Skeletal muscle satellite cell (primary cell): ENCODE data around the gene PKHD1.

Experiments used
- H3K27me3 ChIP-seq: 2 replicates; pipeline ENCODE4 v1.7.0; 2013; ENCODE audit warnings: low read length; ENCODE audit not compliant: control insufficient read depth, insufficient read depth
- H3K36me3 ChIP-seq: 2 replicates; pipeline ENCODE4 v1.7.0; 2013; ENCODE audit warnings: mild to moderate bottlenecking, control low read depth, low read length; ENCODE audit not compliant: insufficient read depth
- H3K4me1 ChIP-seq: 2 replicates; pipeline ENCODE4 v1.7.0; 2013; ENCODE audit warnings: low read length; ENCODE audit not compliant: control insufficient read depth, insufficient read depth
- H3K4me2 ChIP-seq: 2 replicates; pipeline ENCODE4 v1.7.0; 2013; ENCODE audit warnings: mild to moderate bottlenecking, low read length
- H3K4me3 ChIP-seq: 2 replicates; pipeline ENCODE4 v1.7.0; 2013; ENCODE audit warnings: low read length
- H3K9ac ChIP-seq: 2 replicates; pipeline ENCODE4 v1.7.0; 2013; ENCODE audit warnings: mild to moderate bottlenecking, low read depth, low read length, moderate library complexity
- H3K9me3 ChIP-seq: replicated peaks from 2 replicates; pipeline ENCODE4 v1.7.0; 2013; ENCODE audit warnings: mild to moderate bottlenecking, control low read depth, low read length

The PKHD1 gene

GRCh38 chr6:52063584-52064344, 23.6 kb downstream of the PKHD1 start:
- no peaks in the 10 kb centered on the region for H3K36me3 ChIP-seq
- H3K4me3 ChIP-seq: no peak overlapping the region
- H3K4me1 ChIP-seq: no peaks in the 10 kb centered on the region
- H3K9me3 ChIP-seq: no peaks in the 10 kb centered on the region
- H3K27me3 ChIP-seq: no peaks in the 10 kb centered on the region
- H3K4me2 ChIP-seq: peak overlapping the region; percentile 35
- no peak overlapping the region for H3K9ac ChIP-seq

- H3K9me3 ChIP-seq: no peaks in the 10 kb centered on the region
- no peaks in the 10 kb centered on the region for H3K36me3 ChIP-seq
Observed at GRCh38 chr6:52061481-52061880, 25.9 kb downstream of the PKHD1 start.

GRCh38 chr6:52059821-52060220, 27.6 kb downstream of the PKHD1 start:
- Histone ChIP-seq H3K9me3 (no peaks in the 10 kb centered on the region), H3K36me3 (no peaks in the 10 kb centered on the region), H3K4me3 (no peak overlapping the region), H3K4me1 (no peaks in the 10 kb centered on the region), H3K27me3 (no peaks in the 10 kb centered on the region), H3K9ac (no peak overlapping the region), H3K4me2 (no peak overlapping the region)

More at GRCh38 chr6:52061481-52061880, 25.9 kb downstream of the PKHD1 start:
- Histone ChIP-seq H3K9ac (no peak overlapping the region), H3K4me1 (no peaks in the 10 kb centered on the region), H3K4me3 (no peak overlapping the region), H3K4me2 (no peak overlapping the region), H3K27me3 (no peaks in the 10 kb centered on the region)

- Histone ChIP-seq H3K4me3 (no peak overlapping the region), H3K4me1 (no peaks in the 10 kb centered on the region), H3K4me2 (no peak overlapping the region), H3K9me3 (no peaks in the 10 kb centered on the region), H3K9ac (no peak overlapping the region), H3K27me3 (peaks cover 4% of the 10 kb centered on the region), H3K36me3 (no peaks in the 10 kb centered on the region)
Observed at GRCh38 chr6:52055451-52055850, 32.0 kb downstream of the PKHD1 start.

GRCh38 chr6:52053038-52053695, 34.2 kb downstream of the PKHD1 start:
- H3K4me3 ChIP-seq: no peak overlapping the region
- peaks cover 4% of the 10 kb centered on the region for H3K27me3 ChIP-seq
- H3K4me2 ChIP-seq: no peak overlapping the region
- no peak overlapping the region for H3K9ac ChIP-seq
- no peaks in the 10 kb centered on the region for H3K4me1 ChIP-seq
- no peaks in the 10 kb centered on the region for H3K9me3 ChIP-seq
- no peaks in the 10 kb centered on the region for H3K36me3 ChIP-seq

- no peaks in the 10 kb centered on the region for H3K9me3 ChIP-seq
- no peak overlapping the region for H3K4me2 ChIP-seq
- no peaks in the 10 kb centered on the region for H3K36me3 ChIP-seq
- no peak overlapping the region for H3K9ac ChIP-seq
- H3K27me3 ChIP-seq: peaks cover 4% of the 10 kb centered on the region
- no peaks in the 10 kb centered on the region for H3K4me1 ChIP-seq
- no peak overlapping the region for H3K4me3 ChIP-seq
Observed at GRCh38 chr6:52050051-52050405, 37.4 kb downstream of the PKHD1 start.

- no peaks in the 10 kb centered on the region for H3K9me3 ChIP-seq
- H3K4me3 ChIP-seq: no peak overlapping the region
- no peak overlapping the region for H3K4me2 ChIP-seq
- H3K4me1 ChIP-seq: no peaks in the 10 kb centered on the region
- peaks cover 4% of the 10 kb centered on the region for H3K27me3 ChIP-seq
- H3K36me3 ChIP-seq: no peaks in the 10 kb centered on the region
- no peak overlapping the region for H3K9ac ChIP-seq
Observed at GRCh38 chr6:52049252-52050050, 38.0 kb downstream of the PKHD1 start.

- H3K4me3 ChIP-seq: no peak overlapping the region
- no peaks in the 10 kb centered on the region for H3K4me1 ChIP-seq
- H3K36me3 ChIP-seq: no peaks in the 10 kb centered on the region
- H3K9ac ChIP-seq: no peak overlapping the region
- H3K27me3 ChIP-seq: no peaks in the 10 kb centered on the region
- H3K9me3 ChIP-seq: no peaks in the 10 kb centered on the region
- no peak overlapping the region for H3K4me2 ChIP-seq
Observed at GRCh38 chr6:52046456-52046855, 41.0 kb downstream of the PKHD1 start.

GRCh38 chr6:52045481-52045880, 41.9 kb downstream of the PKHD1 start:
- Histone ChIP-seq H3K9ac (no peak overlapping the region), H3K4me2 (no peak overlapping the region), H3K4me3 (no peak overlapping the region), H3K9me3 (no peaks in the 10 kb centered on the region), H3K27me3 (no peaks in the 10 kb centered on the region), H3K4me1 (no peaks in the 10 kb centered on the region), H3K36me3 (no peaks in the 10 kb centered on the region)

- no peaks in the 10 kb centered on the region for H3K27me3 ChIP-seq
- H3K4me2 ChIP-seq: no peak overlapping the region
- no peaks in the 10 kb centered on the region for H3K9me3 ChIP-seq
- no peaks in the 10 kb centered on the region for H3K36me3 ChIP-seq
- no peak overlapping the region for H3K9ac ChIP-seq
- no peak overlapping the region for H3K4me3 ChIP-seq
- H3K4me1 ChIP-seq: no peaks in the 10 kb centered on the region
Observed at GRCh38 chr6:52045033-52045432, 42.4 kb downstream of the PKHD1 start.

GRCh38 chr6:52042141-52042885, 45.1 kb downstream of the PKHD1 start:
- no peaks in the 10 kb centered on the region for H3K27me3 ChIP-seq
- no peaks in the 10 kb centered on the region for H3K4me1 ChIP-seq
- H3K4me2 ChIP-seq: no peak overlapping the region
- H3K9me3 ChIP-seq: no peaks in the 10 kb centered on the region
- no peak overlapping the region for H3K9ac ChIP-seq
- no peaks in the 10 kb centered on the region for H3K36me3 ChIP-seq
- H3K4me3 ChIP-seq: no peak overlapping the region
